ENCODE measurements around the gene KCNRG.

DNA sequence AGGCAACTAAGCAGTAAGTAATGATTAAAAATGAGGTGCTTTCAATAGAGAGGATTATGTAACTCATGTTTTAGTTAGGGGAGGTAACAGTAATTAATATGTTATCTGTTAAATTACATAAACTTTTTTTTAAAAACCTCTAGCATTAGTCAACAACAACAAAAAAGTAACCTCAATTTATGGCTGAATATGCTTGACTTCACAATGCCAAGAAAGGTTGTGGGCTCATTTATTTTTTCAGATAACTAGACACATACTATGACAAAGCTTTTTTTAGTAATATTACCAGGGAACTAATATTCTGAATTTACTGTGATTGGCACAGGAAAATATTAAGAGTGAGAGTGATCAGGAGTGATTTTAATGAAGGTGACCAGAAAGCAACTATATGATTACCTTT lies 54.9 kb downstream of the KCNRG start:
- TF ChIP-seq, protein P1, sequence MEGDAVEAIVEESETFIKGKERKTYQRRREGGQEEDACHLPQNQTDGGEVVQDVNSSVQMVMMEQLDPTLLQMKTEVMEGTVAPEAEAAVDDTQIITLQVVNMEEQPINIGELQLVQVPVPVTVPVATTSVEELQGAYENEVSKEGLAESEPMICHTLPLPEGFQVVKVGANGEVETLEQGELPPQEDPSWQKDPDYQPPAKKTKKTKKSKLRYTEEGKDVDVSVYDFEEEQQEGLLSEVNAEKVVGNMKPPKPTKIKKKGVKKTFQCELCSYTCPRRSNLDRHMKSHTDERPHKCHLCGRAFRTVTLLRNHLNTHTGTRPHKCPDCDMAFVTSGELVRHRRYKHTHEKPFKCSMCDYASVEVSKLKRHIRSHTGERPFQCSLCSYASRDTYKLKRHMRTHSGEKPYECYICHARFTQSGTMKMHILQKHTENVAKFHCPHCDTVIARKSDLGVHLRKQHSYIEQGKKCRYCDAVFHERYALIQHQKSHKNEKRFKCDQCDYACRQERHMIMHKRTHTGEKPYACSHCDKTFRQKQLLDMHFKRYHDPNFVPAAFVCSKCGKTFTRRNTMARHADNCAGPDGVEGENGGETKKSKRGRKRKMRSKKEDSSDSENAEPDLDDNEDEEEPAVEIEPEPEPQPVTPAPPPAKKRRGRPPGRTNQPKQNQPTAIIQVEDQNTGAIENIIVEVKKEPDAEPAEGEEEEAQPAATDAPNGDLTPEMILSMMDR (IDR thresholded peaks at IDR 0.05; ENCODE audit: insufficient read depth, low read length, poor library complexity, severe bottlenecking): no peak
- TF ChIP-seq EZH2phosphoT487 (conservative IDR thresholded peaks at IDR 0.05; ENCODE audit: low read length): no peak
